GM12865 (cell line): ENCODE measurements around the gene DPPA4.
"Not testable (repeated sequence)": the region's sequence is repeated elsewhere in the genome, so short reads cannot be mapped to it uniquely, and the experiment has no call there.

ENCODE experiments used
- DNase-seq: peaks from one replicate; pipeline ENCODE4 v3.0.0; 2010; ENCODE audit warnings: low read depth
- H3K4me3 ChIP-seq: 2 replicates; pipeline ENCODE4 v1.5.1; 2011; ENCODE audit warnings: mild to moderate bottlenecking, low read depth, low read length, control low read depth
- CTCF ChIP-seq: IDR thresholded peaks from 2 replicates; pipeline ENCODE4 v1.5.1; 2011; ENCODE audit warnings: low read length, control low read depth, low read depth, inconsistent platforms; ENCODE audit not compliant: insufficient read depth; ENCODE audit errors: missing control alignments

Gene DPPA4

GRCh38 chr3:109337393-109337792 lies at the start of gene DPPA4:
Gene DPPA4, minus strand, starts transcription at chr3:109337546. Its CDS starts 29 bp downstream, at chr3:109337517.
- H3K4me3 ChIP-seq: no peak within 1 kb of the TSS
- no peak for TF ChIP-seq CTCF
- no peak for DNase-seq

GRCh38 chr3:109385442-109386318 lies 48.3 kb upstream of the DPPA4 start:
- no peak overlapping the region for H3K4me3 ChIP-seq
- TF ChIP-seq CTCF: no peak
- DNase-seq: no peak

DNA sequence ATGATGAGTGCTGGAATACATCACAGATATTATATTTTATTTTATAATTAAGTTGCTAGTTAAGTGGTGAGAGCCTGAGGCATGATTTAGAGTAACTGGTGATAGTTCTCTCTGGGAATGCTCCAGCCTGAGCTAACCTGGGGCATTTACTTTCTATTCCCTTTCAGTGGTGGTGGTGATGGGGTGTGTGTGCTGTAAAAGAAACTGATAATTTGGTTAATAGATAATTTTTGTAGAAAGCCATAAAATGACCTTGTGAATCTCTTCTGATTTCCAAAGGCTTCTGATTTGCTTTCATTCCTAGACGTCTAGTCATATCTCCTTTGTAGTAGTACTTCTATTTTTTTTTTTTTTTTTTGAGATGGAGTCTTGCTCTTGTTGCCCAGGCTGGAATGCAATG lies 46.8 kb upstream of the DPPA4 start:
- no peak for DNase-seq
- no peak overlapping the region for H3K4me3 ChIP-seq
- no peak for TF ChIP-seq CTCF

- TF ChIP-seq CTCF: no peak
- no peak for DNase-seq
- H3K4me3 ChIP-seq: no peak overlapping the region
These were observed 45.2 kb upstream of the DPPA4 start for GRCh38 chr3:109382588-109382987.

DNA sequence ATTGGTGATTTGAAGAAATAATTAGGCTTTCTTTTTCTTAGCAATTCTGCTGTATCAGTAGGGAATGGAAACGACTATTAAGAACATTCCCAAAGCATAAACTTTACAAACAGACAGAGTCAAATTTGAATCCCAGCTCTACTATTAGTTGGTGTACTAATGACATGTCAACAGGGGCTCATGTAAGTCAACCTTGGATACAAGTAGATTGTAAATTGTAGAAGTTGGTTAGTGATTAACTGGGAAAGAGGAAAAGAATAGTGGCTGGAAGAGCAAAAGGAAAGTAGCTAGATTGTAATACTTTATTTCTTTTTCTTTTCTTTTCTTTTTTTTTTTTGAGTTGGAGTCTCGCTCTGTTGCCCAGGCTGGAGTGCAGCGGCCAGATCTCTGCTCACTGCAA lies 38.6 kb upstream of the DPPA4 start:
- TF ChIP-seq CTCF: no peak
- DNase-seq: no peak
- no peak overlapping the region for H3K4me3 ChIP-seq

DNA sequence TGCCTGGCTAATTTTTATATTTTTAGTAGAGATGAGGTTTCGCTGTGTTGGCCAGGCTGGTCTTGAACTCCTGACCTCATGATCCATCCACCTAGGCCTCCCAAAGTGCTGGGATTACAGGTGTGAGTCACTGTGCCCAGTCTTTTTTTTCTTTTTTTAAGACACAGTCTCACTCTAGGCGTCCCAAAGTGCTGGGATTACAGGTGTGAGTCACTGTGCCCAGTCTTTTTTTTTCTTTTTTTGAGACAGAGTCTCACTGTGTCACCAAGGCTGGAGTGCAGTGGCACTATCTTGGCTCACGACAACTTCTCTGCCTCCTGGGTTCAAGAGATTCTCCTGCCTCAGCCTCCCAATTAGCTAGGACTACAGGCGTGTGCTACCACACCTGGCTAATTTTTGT lies 37.1 kb upstream of the DPPA4 start:
- H3K4me3 ChIP-seq, DNase-seq: not testable (repeated sequence)

DNA sequence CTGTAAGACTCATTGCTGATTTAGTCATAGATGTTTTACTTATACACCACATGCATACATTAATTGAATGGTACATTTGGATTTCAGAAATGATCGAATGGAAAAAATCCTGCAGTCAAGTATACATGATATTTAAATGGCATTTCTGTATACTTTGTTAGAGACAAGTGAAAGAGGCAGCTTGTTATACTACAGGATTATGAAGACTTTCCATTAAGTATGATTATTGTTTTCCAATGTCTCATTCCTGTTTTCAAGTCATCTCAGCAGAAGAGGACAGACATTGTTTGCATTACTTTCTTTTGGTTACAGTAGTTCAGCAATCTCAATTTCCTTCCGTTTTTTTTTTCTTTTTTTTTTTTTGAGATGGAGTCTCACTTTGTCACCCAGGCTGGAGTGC lies 36.6 kb upstream of the DPPA4 start:
- no peak for DNase-seq
- no peak overlapping the region for H3K4me3 ChIP-seq
- TF ChIP-seq CTCF: no peak
